DMS53 treated with DMSO at 0.1 percent for 48 hours (cell line): ENCODE measurements around the gene ABCC11.
"Not testable (repeated sequence)": the region's sequence is repeated elsewhere in the genome, so short reads cannot be mapped to it uniquely, and the experiment has no call there.

Experiments
- DNase-seq: peaks from one replicate; lab custom pipeline; 2025; ENCODE audit not compliant: unreplicated experiment; lab: John Stamatoyannopoulos, UW

The ABCC11 gene

GRCh38 chr16:48250520-48251278 lies 3.4 kb upstream of the ABCC11 start:
- DNase-seq, result no peak

DNA sequence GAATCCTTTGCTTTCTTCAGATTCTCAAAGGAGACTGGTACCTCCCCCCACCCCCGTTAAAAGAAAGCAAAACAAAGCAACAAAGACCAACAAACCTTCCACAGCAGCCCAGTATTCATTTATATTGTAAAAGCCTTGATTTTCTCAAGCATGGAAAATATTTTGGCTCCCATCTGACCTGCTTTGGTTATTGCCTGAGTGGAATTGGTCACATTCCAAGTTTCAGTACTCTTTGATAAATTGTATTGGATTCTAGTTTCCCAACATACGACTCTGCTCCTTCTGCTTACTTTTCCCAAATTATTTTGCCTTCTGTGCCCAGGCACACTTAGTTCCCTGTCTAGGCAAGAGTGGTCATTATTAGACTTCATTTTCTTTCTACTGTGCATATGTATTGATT lies 1.3 kb downstream of the ABCC11 start:
- no peak for DNase-seq

DNA sequence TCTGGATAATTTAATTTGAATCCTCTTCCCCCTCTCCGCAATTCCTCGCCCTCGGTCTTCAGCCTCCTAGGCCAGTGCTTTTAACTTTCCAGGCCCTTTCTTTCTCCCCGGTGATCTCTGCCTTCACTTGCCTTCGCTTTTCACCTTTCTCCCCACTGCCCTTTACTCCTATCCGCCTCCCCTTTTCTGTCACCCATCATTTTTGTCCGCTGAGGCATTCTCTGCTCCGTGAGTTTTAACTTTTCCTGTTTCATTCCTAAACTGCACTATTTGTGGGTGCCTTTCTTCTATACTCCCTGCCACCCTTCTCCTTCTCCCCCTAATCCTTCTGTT lies 2.5 kb downstream of the ABCC11 start:
- no peak for DNase-seq

DNA sequence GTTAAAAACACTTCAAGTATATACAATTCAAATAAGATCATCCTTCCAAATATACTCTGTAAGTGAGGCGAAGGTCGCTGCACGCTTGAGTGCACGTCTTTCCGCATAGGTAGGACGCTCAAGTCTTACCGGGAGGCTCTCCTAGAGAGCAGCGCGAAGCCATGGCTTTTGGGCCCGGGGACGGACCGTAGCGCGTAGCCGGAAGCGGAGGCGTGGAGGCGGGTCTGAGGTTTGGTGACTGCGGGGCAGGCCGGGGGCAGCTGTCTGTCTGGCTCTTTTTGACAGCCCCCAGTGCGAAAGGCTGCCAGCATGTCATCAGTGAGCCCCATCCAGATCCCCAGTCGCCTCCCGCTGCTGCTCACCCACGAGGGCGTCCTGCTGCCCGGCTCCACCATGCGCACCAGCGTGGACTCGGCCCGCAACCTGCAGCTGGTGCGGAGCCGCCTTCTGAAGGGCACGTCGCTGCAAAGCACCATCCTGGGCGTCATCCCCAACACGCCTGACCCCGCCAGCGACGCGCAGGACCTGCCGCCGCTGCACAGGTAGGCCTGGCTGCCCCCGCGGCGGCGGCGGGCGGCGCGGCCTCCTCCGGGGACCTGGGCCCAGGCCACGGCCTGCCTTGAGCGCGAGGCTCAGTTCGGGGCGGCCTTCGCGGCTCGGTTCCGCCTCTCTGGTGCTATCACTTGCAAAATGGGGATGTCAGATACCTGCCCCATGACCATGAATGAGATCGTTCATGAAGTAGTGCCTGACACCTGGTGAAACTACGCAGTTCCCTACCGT lies 3.1 kb downstream of the ABCC11 start, which contains the start of gene LONP2:
Gene LONP2 (plus strand): TSS at position 221 of the 783 bp plus-strand sequence. CDS start 89 bp downstream, at position 310.
- peak; percentile 80 for DNase-seq

DNA sequence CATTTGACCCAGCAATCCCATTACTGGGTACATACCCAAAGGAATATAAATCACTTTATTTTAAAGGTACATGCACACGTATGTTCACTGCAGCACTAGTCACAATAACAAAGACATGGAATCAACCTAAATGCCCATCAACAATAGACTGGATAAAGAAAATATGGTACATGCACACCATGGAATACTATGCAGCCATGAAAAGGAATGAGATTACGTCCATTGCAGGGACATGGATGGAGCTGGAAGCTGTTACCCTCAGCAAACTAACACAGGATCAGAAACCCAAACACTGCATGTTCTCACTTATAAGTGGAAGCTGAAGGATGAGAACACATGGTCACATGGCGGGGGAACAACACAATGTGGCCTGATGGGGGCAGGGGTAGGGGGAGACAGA lies 7.2 kb downstream of the ABCC11 start:
- DNase-seq, result not testable (repeated sequence)

DNA sequence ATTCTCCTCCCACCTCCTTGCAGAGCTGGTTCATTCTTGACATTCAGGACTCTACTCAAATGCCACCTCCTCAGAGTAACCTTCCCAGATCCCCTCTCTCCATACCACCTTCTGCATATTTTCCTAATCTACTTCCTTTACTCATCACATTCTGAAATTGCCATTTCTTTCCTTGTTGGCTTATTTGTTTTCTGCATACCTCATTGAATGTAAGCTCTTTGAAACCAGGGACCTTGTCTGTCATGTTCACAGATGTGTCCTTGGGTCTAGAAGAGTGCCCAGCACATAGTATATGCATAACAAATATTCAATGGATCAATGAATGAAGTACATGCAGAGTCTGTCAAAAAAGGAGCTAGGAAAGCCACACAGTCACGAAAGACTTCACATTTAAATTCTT lies 11.1 kb downstream of the ABCC11 start:
- no peak for DNase-seq

GRCh38 chr16:48235556-48236136 lies 11.7 kb downstream of the ABCC11 start:
- DNase-seq, result no peak

- DNase-seq, result no peak
Observed at GRCh38 chr16:48235058-48235555, 12.2 kb downstream of the ABCC11 start.

DNA sequence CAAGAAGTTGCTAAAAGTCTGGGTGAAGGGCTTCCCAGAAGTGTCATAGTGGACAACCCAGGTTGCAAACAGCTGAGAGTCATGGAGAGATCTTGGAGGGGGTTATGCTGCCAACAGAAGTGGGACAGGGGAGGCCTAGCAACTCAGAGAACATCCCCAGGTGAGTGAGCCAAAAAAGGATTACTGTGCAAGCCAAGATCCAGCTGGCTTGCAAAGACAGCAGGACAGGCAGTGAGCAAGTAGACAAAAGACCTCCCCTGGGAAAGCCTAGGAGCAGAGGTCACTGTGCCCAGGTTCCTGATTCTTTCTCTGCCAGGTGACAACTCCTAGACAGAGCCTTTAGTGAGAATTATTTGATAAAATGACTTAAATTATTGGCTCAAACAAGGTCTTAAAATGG lies 12.7 kb downstream of the ABCC11 start:
- DNase-seq, result no peak

DNA sequence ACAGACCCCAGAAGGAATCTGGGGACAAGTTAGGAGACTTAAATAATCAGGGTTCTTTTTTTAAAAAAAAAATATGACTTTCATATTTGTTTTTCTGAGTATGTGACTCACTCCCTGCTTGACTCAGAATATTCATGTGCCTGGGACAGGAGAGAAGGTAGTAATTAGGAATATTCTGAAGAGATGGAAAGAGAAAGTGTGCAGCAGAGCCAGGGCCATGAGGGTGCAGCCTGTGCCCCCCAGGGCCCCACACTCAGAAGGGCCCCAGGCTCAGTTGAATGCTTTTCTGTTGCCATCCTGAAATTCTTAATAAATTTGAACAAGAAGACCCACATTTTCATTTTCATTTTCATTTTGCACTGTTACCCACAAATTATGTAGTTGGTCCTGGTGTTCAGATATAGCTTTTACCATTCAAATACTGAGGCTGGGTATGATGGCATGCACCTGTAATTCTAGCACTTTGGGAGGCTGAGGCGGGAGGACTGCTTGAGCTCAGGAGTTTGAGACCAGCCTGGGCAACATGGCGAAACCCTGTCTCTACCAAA lies 14.8 kb downstream of the ABCC11 start:
- DNase-seq, result no peak

GRCh38 chr16:48231727-48232492 lies 15.4 kb downstream of the ABCC11 start:
- no peak for DNase-seq

GRCh38 chr16:48225456-48225855 lies 21.9 kb downstream of the ABCC11 start:
- DNase-seq, result no peak

DNA sequence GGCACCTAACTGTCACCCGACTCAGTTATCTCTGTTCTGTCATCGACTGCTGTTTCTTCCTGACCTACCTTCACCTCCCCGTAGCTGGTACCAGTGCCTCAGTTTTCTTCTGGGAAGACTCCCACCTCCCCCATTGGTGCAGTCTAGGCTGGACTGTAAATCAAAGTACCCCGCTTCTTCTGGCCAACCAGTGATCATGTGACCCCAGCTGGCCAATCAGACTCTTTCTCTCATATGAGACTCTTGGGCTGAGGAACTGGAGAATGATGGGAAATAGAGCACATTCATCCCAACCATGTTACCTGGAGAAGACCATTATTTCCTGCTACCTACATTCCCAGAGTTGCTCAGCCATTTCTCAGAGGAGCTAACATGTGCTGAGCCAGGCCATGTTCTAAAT lies 23.8 kb downstream of the ABCC11 start:
- no peak for DNase-seq

DNA sequence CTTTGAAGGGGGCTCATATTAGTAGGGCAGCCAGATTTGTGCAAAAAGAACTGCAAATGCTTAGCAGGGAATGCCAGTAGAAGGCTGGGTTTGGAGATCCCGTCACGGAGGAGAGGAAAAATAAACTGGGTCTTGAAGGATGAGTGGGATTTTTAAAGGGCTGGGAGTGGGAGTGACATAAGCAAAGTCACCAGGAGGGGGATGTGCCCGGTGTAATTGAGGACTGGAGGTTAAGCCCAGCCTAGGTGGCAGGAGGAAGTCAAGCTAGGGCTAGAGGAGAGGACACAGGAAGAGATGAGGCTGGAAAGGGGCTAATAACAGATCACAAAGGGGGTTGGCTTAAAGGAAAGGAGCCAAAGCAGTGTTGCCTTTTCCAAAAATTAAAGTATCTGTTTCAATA lies 26.4 kb downstream of the ABCC11 start:
- DNase-seq, result no peak

GRCh38 chr16:48218473-48218872 lies 28.9 kb downstream of the ABCC11 start:
- no peak for DNase-seq

DNA sequence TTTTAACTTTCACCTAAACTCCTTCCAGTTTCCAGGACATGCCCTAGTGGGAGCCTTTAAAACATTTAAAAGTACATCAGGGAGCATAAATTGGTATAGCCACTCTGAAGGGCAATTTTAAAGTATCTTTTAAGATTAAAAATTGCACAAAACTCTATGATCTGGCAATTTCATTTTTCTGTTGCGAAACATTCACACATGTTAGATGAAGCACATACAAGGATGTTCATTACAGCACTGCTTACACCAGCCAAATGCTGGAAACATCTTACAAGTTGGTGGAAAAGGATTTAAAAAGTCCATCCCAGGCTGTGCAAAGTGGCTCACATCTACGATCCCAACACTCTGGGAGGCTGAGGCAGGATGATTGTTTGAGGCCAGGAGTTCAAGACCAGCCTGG lies 29.6 kb downstream of the ABCC11 start:
- no peak for DNase-seq

DNA sequence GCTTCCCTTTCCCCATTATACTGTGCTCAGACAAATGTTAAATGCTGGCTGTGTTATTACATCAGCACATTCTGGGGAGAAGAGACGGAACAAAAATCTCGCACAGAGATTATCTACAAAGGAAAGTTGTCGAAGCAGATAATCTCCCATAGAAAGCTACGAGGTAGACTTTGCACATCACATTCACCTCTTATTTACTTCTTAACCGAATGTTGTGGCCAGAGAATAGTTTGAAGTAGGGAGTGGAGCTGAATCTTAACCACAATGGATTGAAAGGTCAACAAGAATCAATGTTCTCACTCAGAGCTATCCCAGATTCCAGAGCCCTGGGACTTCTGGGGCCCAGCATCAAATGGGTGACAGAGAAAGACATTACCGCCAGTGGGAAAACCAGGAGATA lies 31.6 kb downstream of the ABCC11 start:
- DNase-seq, result no peak

GRCh38 chr16:48212033-48212432 lies 35.3 kb downstream of the ABCC11 start:
- DNase-seq, result no peak

GRCh38 chr16:48210747-48211146 lies 36.6 kb downstream of the ABCC11 start:
- no peak for DNase-seq

GRCh38 chr16:48206594-48207242 lies 40.6 kb downstream of the ABCC11 start:
- DNase-seq, result no peak

DNA sequence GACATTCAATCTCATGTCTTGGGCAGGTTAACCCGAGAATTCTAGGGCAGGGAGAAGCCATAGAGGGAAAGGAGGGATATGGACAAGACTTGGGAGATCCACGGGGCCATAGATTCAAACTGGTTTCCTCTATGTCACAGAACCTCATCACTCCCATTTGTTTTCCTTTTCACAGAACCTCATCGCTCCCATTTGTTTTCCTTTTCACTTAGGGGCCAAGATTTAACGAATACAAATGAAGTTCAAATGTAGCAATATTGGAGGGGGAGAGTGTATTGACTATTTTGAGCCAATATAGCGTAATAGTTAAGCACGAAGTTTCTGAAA lies 42.6 kb downstream of the ABCC11 start:
- no peak for DNase-seq
